ENCODE measurements around the gene RPS14.

DNA sequence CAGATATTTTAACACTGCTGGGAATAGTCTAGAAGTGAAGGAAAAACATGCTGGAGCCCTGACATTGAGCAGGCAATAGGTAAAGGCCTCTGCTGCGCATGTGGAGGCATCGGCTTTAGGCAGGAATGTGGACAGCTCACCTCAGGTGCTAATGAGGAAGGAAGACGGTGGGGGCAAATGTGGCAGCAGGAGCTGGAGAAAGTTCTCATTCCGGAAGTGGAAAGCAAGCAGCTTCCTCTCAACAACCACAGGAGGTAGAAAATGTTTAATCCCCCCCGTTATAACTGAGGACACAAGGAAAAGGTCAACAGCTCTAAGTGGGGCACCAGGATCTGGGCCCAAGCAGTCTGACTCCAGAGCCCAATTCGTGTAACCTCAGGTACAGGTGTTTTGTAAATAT is 7.6 kb upstream of the RPS14 start:
- TF ChIP-seq ZNF384 (IDR thresholded peaks at IDR 0.05) (no peak), NFRKB (IDR thresholded peaks at IDR 0.05) (no peak), ELF4 (IDR thresholded peaks at IDR 0.05) (no peak), SP1 (IDR thresholded peaks at IDR 0.05) (no peak), FOXM1 (IDR thresholded peaks at IDR 0.05; ENCODE audit: borderline replicate concordance) (no peak), BHLHE40 (IDR thresholded peaks at IDR 0.05; ENCODE audit: borderline replicate concordance) (no peak), FOXA1 (IDR thresholded peaks at IDR 0.05) (no peak), FOXK2 (IDR thresholded peaks at IDR 0.05) (no peak), ARNT (IDR thresholded peaks at IDR 0.05) (no peak), CTBP1 (IDR thresholded peaks at IDR 0.05; ENCODE audit: borderline replicate concordance) (no peak)
- TF ChIP-seq, protein P1, sequence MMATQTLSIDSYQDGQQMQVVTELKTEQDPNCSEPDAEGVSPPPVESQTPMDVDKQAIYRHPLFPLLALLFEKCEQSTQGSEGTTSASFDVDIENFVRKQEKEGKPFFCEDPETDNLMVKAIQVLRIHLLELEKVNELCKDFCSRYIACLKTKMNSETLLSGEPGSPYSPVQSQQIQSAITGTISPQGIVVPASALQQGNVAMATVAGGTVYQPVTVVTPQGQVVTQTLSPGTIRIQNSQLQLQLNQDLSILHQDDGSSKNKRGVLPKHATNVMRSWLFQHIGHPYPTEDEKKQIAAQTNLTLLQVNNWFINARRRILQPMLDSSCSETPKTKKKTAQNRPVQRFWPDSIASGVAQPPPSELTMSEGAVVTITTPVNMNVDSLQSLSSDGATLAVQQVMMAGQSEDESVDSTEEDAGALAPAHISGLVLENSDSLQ (IDR thresholded peaks at IDR 0.05) = no peak

All from HEK293T (cell line).